K562 (cell line): ENCODE results near the gene PIP4K2A. TPM values are rescaled to one million over a fixed set of nuclear protein-coding genes. Genes with fewer than 3 reads are reported as not detected.

ENCODE experiments used
- BCLAF1 ChIP-seq, 2 experiments: fragments of 450-650 bp in 1 of 2; IDR thresholded peaks; 2 replicates each; pipeline ENCODE4 v1.6.1; 2011 to 2017; ENCODE audit warnings: low read depth in 2 of 2, antibody characterized with exemption in 1 of 2, borderline replicate concordance in 1 of 2, low read length in 1 of 2, mild to moderate bottlenecking in 1 of 2, mixed read lengths in 1 of 2; ENCODE audit not compliant: control insufficient read depth in 1 of 2
- CUX1 ChIP-seq: fragments of 200-800 bp; sonication (Bioruptor generic); IDR thresholded peaks from 2 replicates; pipeline ENCODE4 v1.6.1; 2016; ENCODE audit warnings: missing genetic modification characterization, missing compliant biosample characterization
- E2F3 ChIP-seq: fragments of 250-450 bp; sonication (Bioruptor Pico); IDR thresholded peaks from 2 replicates; pipeline ENCODE4 v1.4.0; 2020; ENCODE audit warnings: mild to moderate bottlenecking
- ERF ChIP-seq: fragments of 450-650 bp; formaldehyde crosslinking; IDR thresholded peaks from 2 replicates; pipeline ENCODE4 v1.4.0; 2020; ENCODE audit warnings: mild to moderate bottlenecking, mixed read lengths
- GABPB2 ChIP-seq: fragments of 250-450 bp; sonication (Bioruptor Pico); conservative IDR thresholded peaks from 2 replicates; pipeline ENCODE4 v1.5.1; 2021; ENCODE audit warnings: mild to moderate bottlenecking
- GTF3C2 ChIP-seq: IDR thresholded peaks from 3 replicates; pipeline ENCODE4 v1.6.1; 2011; ENCODE audit warnings: borderline replicate concordance, mild to moderate bottlenecking, moderate library complexity; ENCODE audit not compliant: insufficient read length; ENCODE audit errors: extremely low read depth
- HIVEP1 ChIP-seq: fragments of 250-450 bp; sonication (Bioruptor Pico); IDR thresholded peaks from 2 replicates; pipeline ENCODE4 v1.4.0; 2020; ENCODE audit warnings: mild to moderate bottlenecking
- MBD2 ChIP-seq: sonication (generic); IDR thresholded peaks from 2 replicates; pipeline ENCODE4 v1.6.1; 2016; ENCODE audit warnings: low read depth, borderline replicate concordance
- NFATC3 ChIP-seq: fragments of 450-650 bp; IDR thresholded peaks from 2 replicates; pipeline ENCODE4 v1.6.1; 2017; ENCODE audit warnings: mild to moderate bottlenecking
- NR1H2 ChIP-seq: sonication (generic); formaldehyde crosslinking; IDR thresholded peaks from 2 replicates; pipeline ENCODE4 v1.4.0; 2020; ENCODE audit warnings: mild to moderate bottlenecking, missing genetic modification reagents
- TCF7 ChIP-seq: sonication (generic); IDR thresholded peaks from 2 replicates; pipeline ENCODE4 v1.6.1; 2016; ENCODE audit warnings: antibody characterized with exemption, borderline replicate concordance
- ZNF436 ChIP-seq: fragments of 250-450, 450-650 bp; sonication (Bioruptor Pico); formaldehyde crosslinking; IDR thresholded peaks from 2 replicates; pipeline ENCODE4 v1.7.0; 2020; ENCODE audit warnings: mild to moderate bottlenecking
- ZNF77 ChIP-seq: fragments of 250-450 bp; sonication (Bioruptor Pico); IDR thresholded peaks from 2 replicates; pipeline ENCODE4 v1.5.0; 2020
- polyA plus RNA-seq, 8 experiments: library from polyadenylated mRNA; depleted of rRNA in 4 of 8; stranded (reverse) in 5 of 8; unstranded in 3 of 8; fragments of >200 nt; fragmentation: Nextera tagmentation in 2 of 8; fragmentation: Illumina TruSeq in 1 of 8; extraction: Ambion mirVana in 2 of 8; extraction: Trizol in 1 of 8; gene quantifications; 2 replicates each; pipeline versions ENCODE4 v1.2.1 to v1.2.3, GENCODE V29; 2011 to 2014; ENCODE audit warnings: inconsistent platforms in 1 of 8, missing spikeins in 1 of 8
- total RNA-seq, 7 experiments: library from RNA; depleted of rRNA in 6 of 7; stranded (reverse); fragments of >200 nt in 6 of 7; fragmentation: Illumina TruSeq in 2 of 7; extraction: Trizol in 2 of 7; gene quantifications; 2 replicates each; pipeline versions ENCODE4 v1.2.1 to v1.2.3, GENCODE V29; 2011 to 2021; ENCODE audit warnings: low replicate concordance in 1 of 7
- TF ChIP-seq, protein P1 (sequence below): IDR thresholded peaks from 2 replicates; pipeline ENCODE4 v1.6.1; 2011; ENCODE audit warnings: borderline replicate concordance, low read depth, mild to moderate bottlenecking, moderate library complexity, low read length; ENCODE audit not compliant: insufficient read depth, poor library complexity, severe bottlenecking

Gene PIP4K2A
- total and polyA plus RNA-seq, 9 of the 15 experiments (the other 6 are each of a cell fraction or from before 2014, with no cell fraction given): 35.6 to 117 (median 71.9) TPM

GRCh38 chr10:22631646-22632278, 82.6 kb downstream of the PIP4K2A start (continued):
- TF ChIP-seq GTF3C2 (no peak), NR1H2 (CRISPR knock-in tag) (no peak), HIVEP1 (CRISPR knock-in tag) (no peak), MBD2 (no peak), GABPB2 (no peak), ZNF436 (CRISPR knock-in tag) (no peak), CUX1 (CRISPR knock-in tag) (peak; percentile 67; the same call in 1 of the 2 replicates), ERF (peak; percentile 38; the same call in 1 of the 2 replicates), TCF7 (no peak), E2F3 (CRISPR knock-in tag) (no peak), NFATC3 (peak; percentile 29; the same call in 1 of the 2 replicates), ZNF77 (no peak), BCLAF1 (IDR thresholded peaks at IDR 0.05; ENCODE audit: borderline replicate concordance in 1 of 2, control insufficient read depth in 1 of 2, low read depth in 2 of 2, low read length in 1 of 2) (no peak)
- TF ChIP-seq, protein P1, sequence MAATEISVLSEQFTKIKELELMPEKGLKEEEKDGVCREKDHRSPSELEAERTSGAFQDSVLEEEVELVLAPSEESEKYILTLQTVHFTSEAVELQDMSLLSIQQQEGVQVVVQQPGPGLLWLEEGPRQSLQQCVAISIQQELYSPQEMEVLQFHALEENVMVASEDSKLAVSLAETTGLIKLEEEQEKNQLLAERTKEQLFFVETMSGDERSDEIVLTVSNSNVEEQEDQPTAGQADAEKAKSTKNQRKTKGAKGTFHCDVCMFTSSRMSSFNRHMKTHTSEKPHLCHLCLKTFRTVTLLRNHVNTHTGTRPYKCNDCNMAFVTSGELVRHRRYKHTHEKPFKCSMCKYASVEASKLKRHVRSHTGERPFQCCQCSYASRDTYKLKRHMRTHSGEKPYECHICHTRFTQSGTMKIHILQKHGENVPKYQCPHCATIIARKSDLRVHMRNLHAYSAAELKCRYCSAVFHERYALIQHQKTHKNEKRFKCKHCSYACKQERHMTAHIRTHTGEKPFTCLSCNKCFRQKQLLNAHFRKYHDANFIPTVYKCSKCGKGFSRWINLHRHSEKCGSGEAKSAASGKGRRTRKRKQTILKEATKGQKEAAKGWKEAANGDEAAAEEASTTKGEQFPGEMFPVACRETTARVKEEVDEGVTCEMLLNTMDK: no peak
